Endothelial cell of umbilical vein (primary cell): Measurements from ENCODE around the gene CLTB. TPM values are rescaled to one million over a fixed set of nuclear protein-coding genes. Genes with fewer than 3 reads are reported as not detected.

ENCODE experiments used
- BruUV-seq: library from RNA; stranded (reverse); fragments of 400-500 nt; replicated peaks from 2 replicates; lab custom pipeline; 2021; lab: Mats Ljungman, UMichigan
- CTCF ChIA-PET: fragments of 300-600, 350-600 bp; sonication (Branson Sonifier 250); formaldehyde crosslinking; loops from one replicate; lab custom pipeline; 2021; ENCODE audit warnings: antibody characterized with exemption, inconsistent platforms; lab: Charles Lee
- POLR2A ChIA-PET: fragments of 300-600, 350-600 bp; sonication (Branson Sonifier 250); formaldehyde crosslinking; loops from one replicate; lab custom pipeline; 2021; ENCODE audit warnings: antibody characterized with exemption, inconsistent platforms; lab: Charles Lee
- DNase-seq: peaks from one replicate; pipeline ENCODE4 v3.0.0-alpha.2; 2011; ENCODE audit warnings: low read depth, low spot score
- FAIRE-seq: peaks from 2 replicates; lab custom pipeline; 2011; peaks lifted over from hg19 to GRCh38; lab: Jason Lieb, UNC
- H2AFZ ChIP-seq: 2 replicates; pipeline ENCODE4 v1.6.0; 2012; ENCODE audit warnings: low read depth, low read length, control low read depth, inconsistent platforms
- H3K27ac ChIP-seq: 2 replicates; pipeline ENCODE4 v1.5.1; 2011; ENCODE audit warnings: low read depth, mild to moderate bottlenecking, control low read depth, low read length, moderate library complexity; ENCODE audit not compliant: insufficient read depth
- H3K27me3 ChIP-seq, 2 experiments: 2 replicates each; pipeline versions ENCODE4 v1.6.0 to v1.6.1; 2011; ENCODE audit warnings: low read length in 2 of 2, mixed read lengths in 1 of 2; ENCODE audit not compliant: control insufficient read depth in 2 of 2, insufficient read depth in 2 of 2
- H3K36me3 ChIP-seq, 2 experiments: 2 replicates in 1 of 2; 3 replicates in 1 of 2; pipeline ENCODE4 v1.5.1; 2011; ENCODE audit warnings: low read length in 2 of 2, mild to moderate bottlenecking in 1 of 2, moderate library complexity in 1 of 2; ENCODE audit not compliant: control insufficient read depth in 2 of 2, insufficient read depth in 2 of 2; ENCODE audit errors: extremely low read depth in 1 of 2
- H3K4me1 ChIP-seq: 3 replicates; pipeline ENCODE4 v1.5.1; 2011; ENCODE audit warnings: mild to moderate bottlenecking, low read length; ENCODE audit not compliant: control insufficient read depth, insufficient read depth; ENCODE audit errors: extremely low read depth
- H3K4me2 ChIP-seq: 2 replicates; pipeline ENCODE4 v1.6.1; 2011; ENCODE audit warnings: low read length, control low read depth, mixed read lengths; ENCODE audit not compliant: insufficient read depth
- H3K4me3 ChIP-seq, 3 experiments: fragments of 200-600 bp in 1 of 3; sonication (generic), shearing (Covaris generic) in 1 of 3; replicated peaks in 1 of 3; 2 replicates each; pipeline ENCODE4 v1.5.1; 2011 to 2016; ENCODE audit warnings: control low read depth in 3 of 3, low read length in 3 of 3, mild to moderate bottlenecking in 2 of 3, inconsistent platforms in 1 of 3, low read depth in 1 of 3, moderate library complexity in 1 of 3; ENCODE audit not compliant: insufficient read depth in 1 of 3
- H3K79me2 ChIP-seq: 2 replicates; pipeline ENCODE4 v1.6.0; 2012; ENCODE audit warnings: low read length, inconsistent platforms; ENCODE audit not compliant: control insufficient read depth, insufficient read depth
- H3K9ac ChIP-seq: replicated peaks from 2 replicates; pipeline ENCODE3; 2011; ENCODE audit warnings: low read length, control low read depth; ENCODE audit not compliant: insufficient read depth; ENCODE audit errors: extremely low read depth
- H3K9me1 ChIP-seq: replicated peaks from 3 replicates; pipeline ENCODE4 v1.6.0; 2011; ENCODE audit warnings: mild to moderate bottlenecking, low read length; ENCODE audit not compliant: control insufficient read depth, insufficient read depth; ENCODE audit errors: extremely low read depth
- H3K9me3 ChIP-seq: replicated peaks from 2 replicates; pipeline ENCODE4 v1.5.1; 2012; ENCODE audit warnings: low read length, inconsistent platforms; ENCODE audit not compliant: control insufficient read depth, insufficient read depth
- H4K20me1 ChIP-seq: replicated peaks from 2 replicates; pipeline ENCODE3; 2011; ENCODE audit warnings: mild to moderate bottlenecking, low read length; ENCODE audit not compliant: control insufficient read depth, insufficient read depth; ENCODE audit errors: extremely low read depth
- EZH2 ChIP-seq: IDR thresholded peaks from 2 replicates; pipeline ENCODE4 v1.6.1; 2012; ENCODE audit warnings: borderline replicate concordance, low read depth, mild to moderate bottlenecking, moderate library complexity, low read length, inconsistent platforms; ENCODE audit not compliant: severe bottlenecking
- FOS ChIP-seq: IDR thresholded peaks from 2 replicates; pipeline ENCODE4 v1.6.1; 2011; ENCODE audit warnings: mild to moderate bottlenecking, low read length, moderate library complexity, borderline replicate concordance; ENCODE audit not compliant: insufficient read depth
- GATA2 ChIP-seq: IDR thresholded peaks from 2 replicates; pipeline ENCODE4 v1.7.0; 2011; ENCODE audit warnings: low read depth, mild to moderate bottlenecking, moderate library complexity, mixed read lengths, low read length; ENCODE audit not compliant: insufficient read length, insufficient read depth
- JUN ChIP-seq: IDR thresholded peaks from 2 replicates; pipeline ENCODE4 v1.6.1; 2011; ENCODE audit warnings: borderline replicate concordance, low read depth; ENCODE audit not compliant: insufficient read length, insufficient read depth
- MYC ChIP-seq: IDR thresholded peaks from one replicate; pipeline ENCODE4 v1.6.1; 2011; ENCODE audit warnings: mild to moderate bottlenecking, low read depth, low read length
- POLR2A ChIP-seq: IDR thresholded peaks from 2 replicates; pipeline ENCODE4 v1.6.1; 2012; ENCODE audit warnings: low read depth, mild to moderate bottlenecking, control low read depth, low read length
- POLR2AphosphoS5 ChIP-seq: IDR thresholded peaks from 2 replicates; pipeline ENCODE4 v1.6.1; 2012; ENCODE audit warnings: low read depth, mild to moderate bottlenecking, control low read depth, low read length, moderate library complexity; ENCODE audit not compliant: insufficient read depth
- dilution Hi-C: fragments of 300-500 bp; cut with MboI; formaldehyde crosslinking; loops from one replicate; pipeline ENCODE4 v1.15.0; 2019; ENCODE audit warnings: low sequenced_read_pairs; ENCODE audit not compliant: extremely low pct_ligation_motif_present
- intact Hi-C: fragments of 100-400 bp; cut with micrococcal nuclease; formaldehyde crosslinking; loops from one replicate; pipeline ENCODE4 v1.10.0; 2022
- polyA plus RNA-seq, 4 experiments: library from polyadenylated mRNA; depleted of rRNA in 3 of 4; stranded (reverse) in 3 of 4; unstranded in 1 of 4; fragments of >200 nt; gene quantifications; 2 replicates each; pipeline versions ENCODE4 v1.2.1 to v1.2.3, GENCODE V29; 2011 to 2012; ENCODE audit warnings: missing spikeins in 1 of 4
- total RNA-seq: library from RNA; stranded (reverse); gene quantifications from 2 replicates; pipeline ENCODE4 v1.2.3, GENCODE V29; 2021
- TF ChIP-seq, protein P1 (sequence below), 2 donors: IDR thresholded peaks; 1 replicate in 1 of 2; 2 replicates in 1 of 2; pipeline ENCODE4 v1.5.1; 2011; ENCODE audit warnings: low read length in 2 of 2, mild to moderate bottlenecking in 2 of 2, moderate library complexity in 2 of 2, control low read depth in 1 of 2, inconsistent platforms in 1 of 2, low read depth in 1 of 2; ENCODE audit not compliant: insufficient read depth in 1 of 2; ENCODE audit errors: extremely low read depth in 1 of 2
- TF ChIP-seq, protein P2 (sequence below): IDR thresholded peaks from 2 replicates; pipeline ENCODE4 v1.6.1; 2011; ENCODE audit not compliant: insufficient read depth, insufficient read length

The CLTB gene
- total and polyA plus RNA-seq, 2 donors (not counting 3 experiments of a cell fraction or from before 2014, with no cell fraction given), result 73.2 to 111 TPM

DNA sequence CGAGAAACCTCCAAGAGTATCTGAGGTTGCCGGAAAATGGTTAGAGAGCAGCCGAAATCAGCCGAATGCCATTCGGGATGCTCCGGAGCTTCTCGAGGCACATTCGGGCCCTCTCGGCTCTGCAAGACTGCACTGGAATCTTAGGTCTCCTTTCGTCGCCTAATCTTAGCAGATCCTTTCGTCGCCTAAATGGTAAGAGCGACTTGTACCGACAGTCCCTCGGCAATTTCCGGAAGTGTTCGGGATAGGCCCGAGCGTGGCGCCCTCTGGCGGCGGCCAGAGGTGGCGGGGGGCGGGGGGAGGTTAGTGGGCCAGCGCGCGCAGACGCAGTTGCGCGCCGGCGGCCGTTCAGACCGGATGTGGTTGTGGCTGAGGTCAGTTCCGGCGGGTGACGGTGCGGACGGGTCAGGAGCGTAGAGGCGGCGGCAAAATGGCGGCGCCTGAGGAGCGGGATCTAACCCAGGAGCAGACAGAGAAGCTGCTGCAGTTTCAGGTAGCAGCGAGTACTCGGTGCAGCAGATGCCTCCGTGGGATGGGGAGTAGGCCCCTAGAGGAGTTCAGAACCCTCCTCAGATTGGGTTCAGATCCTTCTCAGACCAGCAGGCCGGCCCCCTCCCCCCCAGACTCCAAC, 31.8 kb upstream of the CLTB start, which contains the start of gene FAF2:
Gene FAF2, plus strand, starts transcription at position 408 of the 631 bp plus-strand sequence. Its CDS starts 23 bp downstream, at position 431.
- dilution Hi-C loops, result no loop called here
- H3K9ac ChIP-seq, result peak within 1 kb of the TSS; percentile 95
- FAIRE-seq (peak; percentile 88), DNase-seq (peak; percentile 99)
- TF ChIP-seq, protein P1, sequence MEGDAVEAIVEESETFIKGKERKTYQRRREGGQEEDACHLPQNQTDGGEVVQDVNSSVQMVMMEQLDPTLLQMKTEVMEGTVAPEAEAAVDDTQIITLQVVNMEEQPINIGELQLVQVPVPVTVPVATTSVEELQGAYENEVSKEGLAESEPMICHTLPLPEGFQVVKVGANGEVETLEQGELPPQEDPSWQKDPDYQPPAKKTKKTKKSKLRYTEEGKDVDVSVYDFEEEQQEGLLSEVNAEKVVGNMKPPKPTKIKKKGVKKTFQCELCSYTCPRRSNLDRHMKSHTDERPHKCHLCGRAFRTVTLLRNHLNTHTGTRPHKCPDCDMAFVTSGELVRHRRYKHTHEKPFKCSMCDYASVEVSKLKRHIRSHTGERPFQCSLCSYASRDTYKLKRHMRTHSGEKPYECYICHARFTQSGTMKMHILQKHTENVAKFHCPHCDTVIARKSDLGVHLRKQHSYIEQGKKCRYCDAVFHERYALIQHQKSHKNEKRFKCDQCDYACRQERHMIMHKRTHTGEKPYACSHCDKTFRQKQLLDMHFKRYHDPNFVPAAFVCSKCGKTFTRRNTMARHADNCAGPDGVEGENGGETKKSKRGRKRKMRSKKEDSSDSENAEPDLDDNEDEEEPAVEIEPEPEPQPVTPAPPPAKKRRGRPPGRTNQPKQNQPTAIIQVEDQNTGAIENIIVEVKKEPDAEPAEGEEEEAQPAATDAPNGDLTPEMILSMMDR (IDR thresholded peaks at IDR 0.05; ENCODE audit: extremely low read depth in 1 of 2, insufficient read depth in 1 of 2, low read depth in 1 of 2, low read length in 2 of 2), result peak; percentile 96 to 100
- TF ChIP-seq JUN (no peak), GATA2 (no peak), POLR2AphosphoS5 (peak; percentile 90), FOS (no peak), POLR2A (peak; percentile 94), EZH2 (no peak), MYC (no peak)
- TF ChIP-seq, protein P2, sequence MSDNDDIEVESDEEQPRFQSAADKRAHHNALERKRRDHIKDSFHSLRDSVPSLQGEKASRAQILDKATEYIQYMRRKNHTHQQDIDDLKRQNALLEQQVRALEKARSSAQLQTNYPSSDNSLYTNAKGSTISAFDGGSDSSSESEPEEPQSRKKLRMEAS, result no peak
- no peaks in the 10 kb centered on the region for H3K36me3 ChIP-seq
- H4K20me1 ChIP-seq, result no peaks in the 10 kb centered on the region
- no TSS peak for BruUV-seq
- no peaks in the 10 kb centered on the region for H3K9me1 ChIP-seq
- H3K27ac ChIP-seq, result peak within 1 kb of the TSS; percentile 98
- peak within 1 kb of the TSS; percentile 84 for H3K4me2 ChIP-seq
- H3K4me1 ChIP-seq, result peaks cover 14% of the 10 kb centered on the region
- POLR2A ChIA-PET, result interaction anchor here (0.6 to 1.4 kb wide), 3 partner anchors 19 to 90 kb away, joined by 3 to 4 read pairs (median 4); partner anchors contain the start of gene CLTB
- peaks cover 38% of the 10 kb centered on the region for H3K79me2 ChIP-seq
- peak within 1 kb of the TSS; percentile 89 for H2AFZ ChIP-seq
- intact Hi-C loops, result loop anchor here (1.0 to 10.0 kb wide), 7 partner anchors 12 to 1027 kb away; partner anchors contain the start of genes CLTB, DBN1, GPRIN1 and HIGD2A
- no peaks in the 10 kb centered on the region for H3K27me3 ChIP-seq
- H3K4me3 ChIP-seq, result peak within 1 kb of the TSS; percentile 75 to 99 (median 90)
- CTCF ChIA-PET, result interaction anchor here (0.7 to 5.2 kb wide), 19 partner anchors 9 to 862 kb away, joined by 3 to 88 read pairs (median 4); partner anchors contain the start of genes CLTB and RNF44
- H3K9me3 ChIP-seq, result no peaks in the 10 kb centered on the region
